Measurements from ENCODE around the gene ROCK2. TPM values are rescaled to one million over a fixed set of nuclear protein-coding genes. Genes with fewer than 3 reads are reported as not detected.

Gene ROCK2
- polyA plus RNA-seq (2013, experiment 1 of 2): 17.4 TPM
- polyA plus RNA-seq (2013, experiment 2 of 2): 19.2 TPM

GRCh38 chr2:11344342-11344955, at the start of gene ROCK2:
Gene ROCK2 (minus strand): TSS chr2:11344636. CDS start chr2:11344136, 500 bp downstream.
- under 1% methylated on average over 90 of the region's 90 CpGs for WGBS
- no peaks in the 10 kb centered on the region for H3K27me3 ChIP-seq (ENCODE audit: insufficient read depth, low read length)
- H3K4me1 ChIP-seq (ENCODE audit: insufficient read depth, low read length): peaks cover 28% of the 10 kb centered on the region
- peak within 1 kb of the TSS; percentile 93 for H3K9ac ChIP-seq (ENCODE audit: low read depth, low read length)
- no peaks in the 10 kb centered on the region for H3K9me3 ChIP-seq (ENCODE audit: insufficient read depth, low read depth, low read length)
- H3K4me3 ChIP-seq (ENCODE audit: low read length): peak within 1 kb of the TSS; percentile 79
- peak within 1 kb of the TSS; percentile 94 for H3K27ac ChIP-seq (ENCODE audit: low read depth, low read length)
- H3K36me3 ChIP-seq (ENCODE audit: insufficient read depth, low read length): no peaks in the 10 kb centered on the region

GRCh38 chr2:11393711-11394236, 49.3 kb upstream of the ROCK2 start:
- Histone ChIP-seq H3K27ac (ENCODE audit: low read depth, low read length) (no peak overlapping the region), H3K9ac (ENCODE audit: low read depth, low read length) (no peak overlapping the region), H3K9me3 (ENCODE audit: insufficient read depth, low read depth, low read length) (no peaks in the 10 kb centered on the region), H3K27me3 (ENCODE audit: insufficient read depth, low read length) (no peaks in the 10 kb centered on the region), H3K4me3 (ENCODE audit: low read length) (no peak overlapping the region), H3K4me1 (ENCODE audit: insufficient read depth, low read length) (peaks cover 11% of the 10 kb centered on the region), H3K36me3 (ENCODE audit: insufficient read depth, low read length) (no peaks in the 10 kb centered on the region)
- WGBS: 77% methylated on average over 11 of the region's 11 CpGs

GRCh38 chr2:11391942-11392266, 47.5 kb upstream of the ROCK2 start:
- 87% methylated on average over 3 of the region's 3 CpGs for WGBS
- Histone ChIP-seq H3K4me1 (ENCODE audit: insufficient read depth, low read length) (peaks cover 11% of the 10 kb centered on the region), H3K9me3 (ENCODE audit: insufficient read depth, low read depth, low read length) (no peaks in the 10 kb centered on the region), H3K27ac (ENCODE audit: low read depth, low read length) (no peak overlapping the region), H3K27me3 (ENCODE audit: insufficient read depth, low read length) (no peaks in the 10 kb centered on the region), H3K9ac (ENCODE audit: low read depth, low read length) (no peak overlapping the region), H3K36me3 (ENCODE audit: insufficient read depth, low read length) (no peaks in the 10 kb centered on the region), H3K4me3 (ENCODE audit: low read length) (no peak overlapping the region)

- Histone ChIP-seq H3K27me3 (ENCODE audit: insufficient read depth, low read length) (no peaks in the 10 kb centered on the region), H3K9me3 (ENCODE audit: insufficient read depth, low read depth, low read length) (no peaks in the 10 kb centered on the region), H3K36me3 (ENCODE audit: insufficient read depth, low read length) (no peaks in the 10 kb centered on the region), H3K9ac (ENCODE audit: low read depth, low read length) (no peak overlapping the region), H3K4me1 (ENCODE audit: insufficient read depth, low read length) (peaks cover 11% of the 10 kb centered on the region), H3K4me3 (ENCODE audit: low read length) (no peak overlapping the region), H3K27ac (ENCODE audit: low read depth, low read length) (no peak overlapping the region)
- 92% methylated on average over 5 of the region's 5 CpGs for WGBS
Measured at GRCh38 chr2:11390399-11390658, 45.9 kb upstream of the ROCK2 start.

- no peak overlapping the region for H3K27ac ChIP-seq (ENCODE audit: low read depth, low read length)
- no peak overlapping the region for H3K4me3 ChIP-seq (ENCODE audit: low read length)
- no peaks in the 10 kb centered on the region for H3K27me3 ChIP-seq (ENCODE audit: insufficient read depth, low read length)
- peaks cover 11% of the 10 kb centered on the region for H3K4me1 ChIP-seq (ENCODE audit: insufficient read depth, low read length)
- no peaks in the 10 kb centered on the region for H3K9me3 ChIP-seq (ENCODE audit: insufficient read depth, low read depth, low read length)
- WGBS: 88% methylated on average over 18 of the region's 18 CpGs
- no peaks in the 10 kb centered on the region for H3K36me3 ChIP-seq (ENCODE audit: insufficient read depth, low read length)
- H3K9ac ChIP-seq (ENCODE audit: low read depth, low read length): no peak overlapping the region
Measured at GRCh38 chr2:11389551-11390398, 45.3 kb upstream of the ROCK2 start.

- H3K27ac ChIP-seq (ENCODE audit: low read depth, low read length): peak overlapping the region; percentile 53; the same call in 1 of the 2 replicates
- H3K4me1 ChIP-seq (ENCODE audit: insufficient read depth, low read length): peaks cover 10% of the 10 kb centered on the region
- H3K27me3 ChIP-seq (ENCODE audit: insufficient read depth, low read length): no peaks in the 10 kb centered on the region
- H3K4me3 ChIP-seq (ENCODE audit: low read length): no peak overlapping the region
- no peaks in the 10 kb centered on the region for H3K36me3 ChIP-seq (ENCODE audit: insufficient read depth, low read length)
- no peak overlapping the region for H3K9ac ChIP-seq (ENCODE audit: low read depth, low read length)
- WGBS: 70% methylated on average over 5 of the region's 6 CpGs
- H3K9me3 ChIP-seq (ENCODE audit: insufficient read depth, low read depth, low read length): no peaks in the 10 kb centered on the region
Measured at GRCh38 chr2:11389052-11389420, 44.6 kb upstream of the ROCK2 start.

GRCh38 chr2:11388262-11389051, 44.0 kb upstream of the ROCK2 start:
- no peak overlapping the region for H3K9ac ChIP-seq (ENCODE audit: low read depth, low read length)

GRCh38 chr2:11387843-11388242, 43.4 kb upstream of the ROCK2 start:
- Histone ChIP-seq H3K4me1 (ENCODE audit: insufficient read depth, low read length) (0 out of 2 replicates have a peak, but pooled peaks cover 4% of the 10 kb centered on the region), H3K36me3 (ENCODE audit: insufficient read depth, low read length) (no peaks in the 10 kb centered on the region), H3K9ac (ENCODE audit: low read depth, low read length) (no peak overlapping the region), H3K27me3 (ENCODE audit: insufficient read depth, low read length) (no peaks in the 10 kb centered on the region), H3K4me3 (ENCODE audit: low read length) (no peak overlapping the region), H3K9me3 (ENCODE audit: insufficient read depth, low read depth, low read length) (no peaks in the 10 kb centered on the region), H3K27ac (ENCODE audit: low read depth, low read length) (no peak overlapping the region)
- 96% methylated on average over 8 of the region's 8 CpGs for WGBS

More at GRCh38 chr2:11388262-11389051, 44.0 kb upstream of the ROCK2 start:
- H3K4me1 ChIP-seq (ENCODE audit: insufficient read depth, low read length): peaks cover 4% of the 10 kb centered on the region; the same call in 1 of the 2 replicates
- H3K9me3 ChIP-seq (ENCODE audit: insufficient read depth, low read depth, low read length): no peaks in the 10 kb centered on the region
- H3K27ac ChIP-seq (ENCODE audit: low read depth, low read length): peak overlapping the region; percentile 53; the same call in 1 of the 2 replicates
- H3K27me3 ChIP-seq (ENCODE audit: insufficient read depth, low read length): no peaks in the 10 kb centered on the region
- no peak overlapping the region for H3K4me3 ChIP-seq (ENCODE audit: low read length)
- no peaks in the 10 kb centered on the region for H3K36me3 ChIP-seq (ENCODE audit: insufficient read depth, low read length)
- 82% methylated on average over 8 of the region's 8 CpGs for WGBS

- Histone ChIP-seq H3K4me1 (ENCODE audit: insufficient read depth, low read length) (0 out of 2 replicates have a peak, but pooled peaks cover 4% of the 10 kb centered on the region), H3K27me3 (ENCODE audit: insufficient read depth, low read length) (no peaks in the 10 kb centered on the region), H3K9me3 (ENCODE audit: insufficient read depth, low read depth, low read length) (no peaks in the 10 kb centered on the region), H3K36me3 (ENCODE audit: insufficient read depth, low read length) (no peaks in the 10 kb centered on the region), H3K4me3 (ENCODE audit: low read length) (no peak overlapping the region), H3K27ac (ENCODE audit: low read depth, low read length) (no peak overlapping the region), H3K9ac (ENCODE audit: low read depth, low read length) (no peak overlapping the region)
- whole genome bisulfite sequencing: 88% methylated on average over 9 of the region's 9 CpGs
Measured at GRCh38 chr2:11387100-11387390, 42.6 kb upstream of the ROCK2 start.

- H3K9ac ChIP-seq (ENCODE audit: low read depth, low read length): no peak overlapping the region
- 88% methylated on average over 3 of the region's 3 CpGs for WGBS
- 0 out of 2 replicates have a peak, but pooled peaks cover 4% of the 10 kb centered on the region for H3K4me1 ChIP-seq (ENCODE audit: insufficient read depth, low read length)
- no peak overlapping the region for H3K4me3 ChIP-seq (ENCODE audit: low read length)
- no peaks in the 10 kb centered on the region for H3K36me3 ChIP-seq (ENCODE audit: insufficient read depth, low read length)
- no peak overlapping the region for H3K27ac ChIP-seq (ENCODE audit: low read depth, low read length)
- no peaks in the 10 kb centered on the region for H3K9me3 ChIP-seq (ENCODE audit: insufficient read depth, low read depth, low read length)
- no peaks in the 10 kb centered on the region for H3K27me3 ChIP-seq (ENCODE audit: insufficient read depth, low read length)
Measured at GRCh38 chr2:11385847-11386246, 41.4 kb upstream of the ROCK2 start.

- 92% methylated on average over 2 of the region's 2 CpGs for WGBS
- Histone ChIP-seq H3K4me3 (ENCODE audit: low read length) (no peak overlapping the region), H3K27me3 (ENCODE audit: insufficient read depth, low read length) (no peaks in the 10 kb centered on the region), H3K9ac (ENCODE audit: low read depth, low read length) (no peak overlapping the region), H3K9me3 (ENCODE audit: insufficient read depth, low read depth, low read length) (no peaks in the 10 kb centered on the region), H3K27ac (ENCODE audit: low read depth, low read length) (no peak overlapping the region), H3K36me3 (ENCODE audit: insufficient read depth, low read length) (no peaks in the 10 kb centered on the region), H3K4me1 (ENCODE audit: insufficient read depth, low read length) (0 out of 2 replicates have a peak, but pooled peaks cover 4% of the 10 kb centered on the region)
Measured at GRCh38 chr2:11385216-11385615, 40.8 kb upstream of the ROCK2 start.
